Keratinocyte (primary cell): ENCODE data around the gene ISOC2. TPM values are rescaled to one million over a fixed set of nuclear protein-coding genes. Genes with fewer than 3 reads are reported as not detected.

Experiments used
- DNase-seq: peaks from one replicate; pipeline ENCODE4 v3.0.0-alpha.2; 2011; ENCODE audit warnings: low read depth, missing footprints, low spot score
- FAIRE-seq: peaks from 2 replicates; lab custom pipeline; 2011; peaks lifted over from hg19 to GRCh38; lab: Jason Lieb, UNC
- H2AFZ ChIP-seq: 2 replicates; pipeline ENCODE4 v1.6.0; 2012; ENCODE audit warnings: low read length, control low read depth, inconsistent platforms; ENCODE audit not compliant: control insufficient read depth
- H3K27ac ChIP-seq: 2 replicates; pipeline ENCODE4 v1.5.1; 2011; ENCODE audit warnings: low read length; ENCODE audit not compliant: control insufficient read depth, insufficient read depth
- H3K27me3 ChIP-seq: 3 replicates; pipeline ENCODE4 v1.6.0; 2011; ENCODE audit warnings: low read length; ENCODE audit not compliant: control insufficient read depth, insufficient read depth; ENCODE audit errors: extremely low read depth
- H3K36me3 ChIP-seq, 2 experiments: 2 replicates in 1 of 2; 3 replicates in 1 of 2; pipeline ENCODE4 v1.5.1; 2011; ENCODE audit warnings: low read length in 2 of 2, mild to moderate bottlenecking in 1 of 2; ENCODE audit not compliant: control insufficient read depth in 2 of 2, insufficient read depth in 2 of 2; ENCODE audit errors: extremely low read depth in 1 of 2
- H3K4me1 ChIP-seq: 3 replicates; pipeline ENCODE4 v1.5.1; 2011; ENCODE audit warnings: low read length; ENCODE audit not compliant: control insufficient read depth, insufficient read depth; ENCODE audit errors: extremely low read depth
- H3K4me2 ChIP-seq: 3 replicates; pipeline ENCODE4 v1.6.0; 2011; ENCODE audit warnings: low read depth, low read length; ENCODE audit not compliant: control insufficient read depth, insufficient read depth; ENCODE audit errors: extremely low read depth
- H3K4me3 ChIP-seq, 3 experiments: fragments of 200-600 bp in 1 of 3; sonication (generic) in 1 of 3; 2 replicates in 2 of 3; 3 replicates in 1 of 3; pipeline ENCODE4 v1.5.1; 2011 to 2016; ENCODE audit warnings: low read length in 3 of 3, mild to moderate bottlenecking in 3 of 3, control low read depth in 2 of 3, inconsistent platforms in 1 of 3, low read depth in 1 of 3, mixed read lengths in 1 of 3, mixed run types in 1 of 3, moderate library complexity in 1 of 3; ENCODE audit not compliant: control insufficient read depth in 2 of 3, insufficient read depth in 2 of 3; ENCODE audit errors: extremely low read depth in 1 of 3
- H3K79me2 ChIP-seq: 2 replicates; pipeline ENCODE4 v1.6.0; 2012; ENCODE audit warnings: low read length; ENCODE audit not compliant: control insufficient read depth, insufficient read depth
- H3K9ac ChIP-seq: 3 replicates; pipeline ENCODE4 v1.6.0; 2011; ENCODE audit warnings: low read length; ENCODE audit not compliant: control insufficient read depth, insufficient read depth; ENCODE audit errors: extremely low read depth
- H3K9me1 ChIP-seq: 3 replicates; pipeline ENCODE4 v1.6.0; 2011; ENCODE audit warnings: low read length; ENCODE audit not compliant: control insufficient read depth, insufficient read depth; ENCODE audit errors: extremely low read depth
- H3K9me3 ChIP-seq: 2 replicates; pipeline ENCODE4 v1.5.1; 2012; ENCODE audit warnings: low read depth, low read length; ENCODE audit not compliant: control insufficient read depth
- H4K20me1 ChIP-seq: 3 replicates; pipeline ENCODE4 v1.6.0; 2011; ENCODE audit warnings: low read length; ENCODE audit not compliant: control insufficient read depth, insufficient read depth; ENCODE audit errors: extremely low read depth
- EZH2 ChIP-seq: IDR thresholded peaks from one replicate; pipeline ENCODE4 v1.6.1; 2012; ENCODE audit warnings: inconsistent platforms, mild to moderate bottlenecking, low read length, moderate library complexity
- dilution Hi-C: fragments of 300-500 bp; cut with MboI; formaldehyde crosslinking; loops from one replicate; pipeline ENCODE4 v1.7.0; 2020; ENCODE audit warnings: low sequenced_read_pairs; ENCODE audit not compliant: extremely low pct_ligation_motif_present
- polyA plus RNA-seq, 5 experiments: library from polyadenylated mRNA; depleted of rRNA in 3 of 5; stranded (reverse) in 3 of 5; stranded (forward) in 1 of 5; unstranded in 1 of 5; fragments of >200 nt; gene quantifications; 1 replicate in 1 of 5; 2 replicates in 3 of 5; 3 replicates in 1 of 5; pipeline versions ENCODE4 v1.2.1 to v1.2.3, GENCODE V29; 2011 to 2012; ENCODE audit warnings: missing spikeins in 2 of 5, low read depth in 1 of 5, low replicate concordance in 1 of 5
- TF ChIP-seq, protein P1 (sequence below), 3 experiments: IDR thresholded peaks in 1 of 3; conservative IDR thresholded peaks in 1 of 3; optimal IDR thresholded peaks in 1 of 3; 2 replicates in 2 of 3; 3 replicates in 1 of 3; pipeline versions ENCODE3 to v1.5.1; 2011; ENCODE audit warnings: low read length in 3 of 3, mild to moderate bottlenecking in 3 of 3, moderate library complexity in 2 of 3, control low read depth in 1 of 3, inconsistent platforms in 1 of 3; ENCODE audit not compliant: insufficient read depth in 2 of 3; ENCODE audit errors: extremely low read depth in 1 of 3

ISOC2 gene
- polyA plus RNA-seq, 1 donor (not counting 4 experiments of a cell fraction or from before 2014, with no cell fraction given), result 24.5 TPM

DNA sequence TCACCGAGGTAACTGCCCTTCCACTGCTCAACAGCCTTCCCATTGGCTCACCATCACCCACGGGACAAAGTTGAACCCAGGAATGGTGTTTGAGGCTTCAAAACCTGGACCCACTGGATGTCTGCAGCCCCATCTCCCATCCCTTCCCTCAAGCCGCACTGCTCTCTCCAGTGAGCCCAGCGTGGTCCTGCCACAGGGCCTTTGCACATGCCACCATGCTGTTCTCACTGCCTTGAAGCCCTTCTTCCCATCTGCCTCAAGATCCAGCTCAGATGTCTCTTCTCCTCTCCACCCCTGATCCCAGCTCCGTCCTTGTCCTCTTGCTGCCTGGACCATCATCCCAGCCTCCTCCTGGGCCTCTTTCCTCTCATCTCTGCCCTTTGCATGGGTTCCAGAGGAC is 22.4 kb downstream of the ISOC2 start:
- Histone ChIP-seq H4K20me1 (peaks cover 9% of the 10 kb centered on the region), H3K27me3 (peaks cover 46% of the 10 kb centered on the region), H3K79me2 (no peaks in the 10 kb centered on the region), H3K4me3 (no peak overlapping the region), H3K4me1 (peaks cover 3% of the 10 kb centered on the region), H3K27ac (no peak overlapping the region), H3K9me1 (no peaks in the 10 kb centered on the region), H3K36me3 (no peaks in the 10 kb centered on the region), H3K9ac (no peak overlapping the region), H3K4me2 (no peak overlapping the region), H2AFZ (no peak overlapping the region), H3K9me3 (no peaks in the 10 kb centered on the region)
- DNase-seq (no peak), FAIRE-seq (no peak)
- TF ChIP-seq EZH2, result no peak
- TF ChIP-seq, protein P1, sequence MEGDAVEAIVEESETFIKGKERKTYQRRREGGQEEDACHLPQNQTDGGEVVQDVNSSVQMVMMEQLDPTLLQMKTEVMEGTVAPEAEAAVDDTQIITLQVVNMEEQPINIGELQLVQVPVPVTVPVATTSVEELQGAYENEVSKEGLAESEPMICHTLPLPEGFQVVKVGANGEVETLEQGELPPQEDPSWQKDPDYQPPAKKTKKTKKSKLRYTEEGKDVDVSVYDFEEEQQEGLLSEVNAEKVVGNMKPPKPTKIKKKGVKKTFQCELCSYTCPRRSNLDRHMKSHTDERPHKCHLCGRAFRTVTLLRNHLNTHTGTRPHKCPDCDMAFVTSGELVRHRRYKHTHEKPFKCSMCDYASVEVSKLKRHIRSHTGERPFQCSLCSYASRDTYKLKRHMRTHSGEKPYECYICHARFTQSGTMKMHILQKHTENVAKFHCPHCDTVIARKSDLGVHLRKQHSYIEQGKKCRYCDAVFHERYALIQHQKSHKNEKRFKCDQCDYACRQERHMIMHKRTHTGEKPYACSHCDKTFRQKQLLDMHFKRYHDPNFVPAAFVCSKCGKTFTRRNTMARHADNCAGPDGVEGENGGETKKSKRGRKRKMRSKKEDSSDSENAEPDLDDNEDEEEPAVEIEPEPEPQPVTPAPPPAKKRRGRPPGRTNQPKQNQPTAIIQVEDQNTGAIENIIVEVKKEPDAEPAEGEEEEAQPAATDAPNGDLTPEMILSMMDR (optimal IDR thresholded peaks at IDR 0.05 in 1 of 3, IDR thresholded peaks at IDR 0.05 in 1 of 3, conservative IDR thresholded peaks at IDR 0.05 in 1 of 3; ENCODE audit: extremely low read depth in 1 of 3, insufficient read depth in 2 of 3, low read length in 3 of 3), result no peak
- dilution Hi-C loops, result no loop called here

DNA sequence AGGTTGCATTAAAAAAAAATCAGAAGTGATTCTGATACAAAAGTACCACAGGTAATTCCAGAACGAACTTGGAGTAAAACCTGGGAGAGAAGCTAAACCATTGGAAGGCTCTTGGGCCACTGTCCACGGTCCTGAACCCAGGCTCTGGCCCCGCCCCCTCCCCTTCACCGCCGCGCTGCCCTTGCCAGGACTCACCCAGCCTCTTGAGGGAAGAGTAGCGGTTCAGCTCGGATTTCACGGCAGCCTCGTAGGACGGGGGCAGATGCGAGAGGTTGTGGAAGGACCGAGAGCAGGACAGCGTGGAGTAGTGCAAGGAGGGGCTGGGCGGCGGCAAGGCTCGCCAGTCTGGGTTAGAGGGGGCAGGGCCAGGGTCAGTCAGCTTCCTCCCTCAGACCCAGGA is 24.0 kb downstream of the ISOC2 start:
- H2AFZ ChIP-seq, result no peak overlapping the region
- no peaks in the 10 kb centered on the region for H3K36me3 ChIP-seq
- no peak for TF ChIP-seq EZH2
- TF ChIP-seq, protein P1 (optimal IDR thresholded peaks at IDR 0.05 in 1 of 3, IDR thresholded peaks at IDR 0.05 in 1 of 3, conservative IDR thresholded peaks at IDR 0.05 in 1 of 3; ENCODE audit: extremely low read depth in 1 of 3, insufficient read depth in 2 of 3, low read length in 3 of 3), result no peak
- no peaks in the 10 kb centered on the region for H3K9me1 ChIP-seq
- DNase-seq (no peak), FAIRE-seq (peak; percentile 9)
- no peak overlapping the region for H3K4me3 ChIP-seq
- no peak overlapping the region for H3K27ac ChIP-seq
- dilution Hi-C loops, result no loop called here
- no peak overlapping the region for H3K4me2 ChIP-seq
- H4K20me1 ChIP-seq, result peaks cover 9% of the 10 kb centered on the region
- H3K9ac ChIP-seq, result no peak overlapping the region
- H3K9me3 ChIP-seq, result no peaks in the 10 kb centered on the region
- H3K79me2 ChIP-seq, result no peaks in the 10 kb centered on the region
- peaks cover 3% of the 10 kb centered on the region for H3K4me1 ChIP-seq
- peaks cover 47% of the 10 kb centered on the region for H3K27me3 ChIP-seq
